ACHN (cell line): Measurements from ENCODE around the gene PCNX1.

Source experiments
- DNase-seq: peaks from one replicate; pipeline ENCODE4 v3.0.0-alpha.2; 2015
- in situ Hi-C: cut with HindIII; loops from 2 replicates; pipeline ENCODE4 v1.10.0; 2017; ENCODE audit warnings: low sequenced_read_pairs, low pct_ligation_motif_present, low pct_unique_long_range_greater_than_20kb

PCNX1 gene

GRCh38 chr14:71148627-71149026, 241.4 kb downstream of the PCNX1 start:
- DNase-seq: no peak
- in situ Hi-C loops: no loop called here

- DNase-seq: no peak
- in situ Hi-C loops: no loop called here
These were observed 243.5 kb downstream of the PCNX1 start for GRCh38 chr14:71150737-71151136.

- no peak for DNase-seq
- in situ Hi-C loops: no loop called here
These were observed 248.5 kb downstream of the PCNX1 start for GRCh38 chr14:71155743-71156142.

- DNase-seq: peak; percentile 54
These were observed 256.0 kb downstream of the PCNX1 start for GRCh38 chr14:71163050-71163841.

GRCh38 chr14:71163842-71164629, 256.8 kb downstream of the PCNX1 start:
- no peak for DNase-seq
- in situ Hi-C loops: no loop called here

More at GRCh38 chr14:71163050-71163841, 256.0 kb downstream of the PCNX1 start:
- in situ Hi-C loops: no loop called here
